ENCODE measurements around the gene ATL2. TPM values are rescaled to one million over a fixed set of nuclear protein-coding genes. Genes with fewer than 3 reads are reported as not detected.

ATL2 gene
- total RNA-seq, 1 experiment from 2014 or later = 66.7 TPM

GRCh38 chr2:38293152-38293865 is 83.8 kb downstream of the ATL2 start:
- no CpG with 5 or more reads among the region's 7 CpGs for WGBS (ENCODE audit: extremely low coverage, insufficient read length, low lambda C conversion rate)
- Histone ChIP-seq H2BK120ac (ENCODE audit: low read depth, low read length, poor library complexity, severe bottlenecking) (no peak overlapping the region), H3K4me1 (ENCODE audit: insufficient read depth, low read length) (no peaks in the 10 kb centered on the region; the same call in 1 of the 2 replicates), H2BK5ac (ENCODE audit: insufficient read length, low read length) (no peak overlapping the region), H4K20me1 (ENCODE audit: control insufficient read depth, insufficient read depth, insufficient read length) (no peaks in the 10 kb centered on the region), H2BK20ac (ENCODE audit: low read depth, low read length, poor library complexity, severe bottlenecking) (no peak overlapping the region), H3K18ac (ENCODE audit: insufficient read length, low read depth, low read length) (no peak overlapping the region), H3K23ac (ENCODE audit: insufficient read length, low read depth, low read length) (no peak overlapping the region), H2AFZ (ENCODE audit: low read length) (no peak overlapping the region), H3K79me1 (ENCODE audit: insufficient read depth, low read depth, low read length, poor library complexity, severe bottlenecking) (no peaks in the 10 kb centered on the region), H3K79me2 (ENCODE audit: insufficient read depth, low read length) (no peaks in the 10 kb centered on the region), H3K27me3 (ENCODE audit: insufficient read depth, low read length) (no peaks in the 10 kb centered on the region), H3K14ac (ENCODE audit: insufficient read depth, low read length) (no peak overlapping the region), H3K27ac (ENCODE audit: insufficient read length, low read depth, low read length) (no peak overlapping the region), H3K56ac (ENCODE audit: insufficient read length, low read depth, low read length) (no peak overlapping the region), H3K4ac (ENCODE audit: low read depth, low read length) (no peak overlapping the region), H2AK5ac (ENCODE audit: insufficient read length, low read length) (no peak overlapping the region), H4K91ac (ENCODE audit: insufficient read length, low read depth, low read length) (no peak overlapping the region), H3K9me3 (ENCODE audit: control insufficient read depth, low read depth, low read length) (no peaks in the 10 kb centered on the region), H4K8ac (replicated peaks; ENCODE audit: insufficient read length, low read depth, low read length) (no peak overlapping the region), H2BK15ac (ENCODE audit: low read depth, low read length) (no peak overlapping the region), H2BK12ac (ENCODE audit: insufficient read length, low read depth, low read length) (no peak overlapping the region), H3K9ac (ENCODE audit: extremely low read depth, insufficient read length, low read length) (no peak overlapping the region), H4K5ac (ENCODE audit: insufficient read length, low read depth, low read length) (no peak overlapping the region), H3K4me2 (ENCODE audit: insufficient read depth, insufficient read length, low read length) (no peak overlapping the region), H3K23me2 (ENCODE audit: insufficient read length, low read depth, low read length, poor library complexity, severe bottlenecking) (no peaks in the 10 kb centered on the region), H3T11ph (ENCODE audit: low read length) (no peak overlapping the region)
- no peak for TF ChIP-seq CTCF (conservative IDR thresholded peaks at IDR 0.05)
- Mint-ChIP-seq H3K4me3 (no peak overlapping the region), H3K36me3 (ENCODE audit: insufficient read depth in 1 of 3, low read depth in 3 of 3) (peaks cover 17 to 37% (median 32%) of the 10 kb centered on the region in 3 experiments; a peak in 6 of 7 replicates), H3K9me3 (no peaks in the 10 kb centered on the region), H3K27ac (peak overlapping the region in 1 of 3 experiments; percentile 52; a peak in 1 of 7 replicates), H3K27me3 (ENCODE audit: low read depth) (no peaks in the 10 kb centered on the region), H3K4me1 (peaks cover 4 to 6% of the 10 kb centered on the region in 2 experiments)
- no peak for DNase-seq

Measured in H9 (cell line).